ENCODE results near the gene ADORA1. TPM values are rescaled to one million over a fixed set of nuclear protein-coding genes. Genes with fewer than 3 reads are reported as not detected.

ADORA1 gene
- total RNA-seq, result 4.2 and 54.7 TPM in 2 replicates

GRCh38 chr1:203127666-203128430, at the start of gene ADORA1:
Gene ADORA1 (plus strand): TSS chr1:203127726. CDS start chr1:203128842, 1,116 bp downstream.
- peak; percentile 48 for DNase-seq (ENCODE audit: low read depth)

GRCh38 chr1:203077956-203078355, 49.6 kb upstream of the ADORA1 start:
- DNase-seq (ENCODE audit: low read depth), result no peak

GRCh38 chr1:203078478-203078877, 49.0 kb upstream of the ADORA1 start:
- no peak for DNase-seq (ENCODE audit: low read depth)

- no peak for DNase-seq (ENCODE audit: low read depth)
Observed at GRCh38 chr1:203080456-203080855, 47.1 kb upstream of the ADORA1 start.

GRCh38 chr1:203081465-203082230, 45.9 kb upstream of the ADORA1 start:
- DNase-seq (ENCODE audit: low read depth), result no peak

GRCh38 chr1:203082231-203082505, 45.4 kb upstream of the ADORA1 start:
- no peak for DNase-seq (ENCODE audit: low read depth)

GRCh38 chr1:203082571-203083462, 44.7 kb upstream of the ADORA1 start:
- no peak for DNase-seq (ENCODE audit: low read depth)

- DNase-seq (ENCODE audit: low read depth), result no peak
Observed at GRCh38 chr1:203083463-203083921, 44.0 kb upstream of the ADORA1 start.

- DNase-seq (ENCODE audit: low read depth), result no peak
Observed at GRCh38 chr1:203084588-203085527, 42.7 kb upstream of the ADORA1 start.

GRCh38 chr1:203085528-203086406, 41.8 kb upstream of the ADORA1 start, which contains the start of gene MYOG:
Gene MYOG (minus strand): TSS chr1:203086012. CDS start chr1:203085961, 51 bp downstream.
- DNase-seq (ENCODE audit: low read depth), result no peak

GRCh38 chr1:203086992-203087763, 40.3 kb upstream of the ADORA1 start:
- no peak for DNase-seq (ENCODE audit: low read depth)

- no peak for DNase-seq (ENCODE audit: low read depth)
Observed at GRCh38 chr1:203088441-203088840, 39.1 kb upstream of the ADORA1 start.

- no peak for DNase-seq (ENCODE audit: low read depth)
Observed at GRCh38 chr1:203089001-203089650, 38.4 kb upstream of the ADORA1 start.

GRCh38 chr1:203089651-203090045, 37.9 kb upstream of the ADORA1 start:
- DNase-seq (ENCODE audit: low read depth), result no peak

GRCh38 chr1:203090421-203091198, 36.9 kb upstream of the ADORA1 start:
- DNase-seq (ENCODE audit: low read depth), result peak; percentile 9

GRCh38 chr1:203091199-203091477, 36.4 kb upstream of the ADORA1 start:
- DNase-seq (ENCODE audit: low read depth), result no peak

GRCh38 chr1:203091761-203092330, 35.7 kb upstream of the ADORA1 start:
- DNase-seq (ENCODE audit: low read depth), result no peak

Measured in renal cortical epithelial cell (primary cell).